GM21360 (cell line): ENCODE results near the gene RGS6.

ENCODE experiments used
- ATAC-seq: cut with Tn5 transposase; IDR thresholded peaks from one replicate; pipeline ENCODE4 v1.9.1; 2021; ENCODE audit warnings: mild to moderate bottlenecking, moderate library complexity; ENCODE audit not compliant: unreplicated experiment

RGS6 gene

DNA sequence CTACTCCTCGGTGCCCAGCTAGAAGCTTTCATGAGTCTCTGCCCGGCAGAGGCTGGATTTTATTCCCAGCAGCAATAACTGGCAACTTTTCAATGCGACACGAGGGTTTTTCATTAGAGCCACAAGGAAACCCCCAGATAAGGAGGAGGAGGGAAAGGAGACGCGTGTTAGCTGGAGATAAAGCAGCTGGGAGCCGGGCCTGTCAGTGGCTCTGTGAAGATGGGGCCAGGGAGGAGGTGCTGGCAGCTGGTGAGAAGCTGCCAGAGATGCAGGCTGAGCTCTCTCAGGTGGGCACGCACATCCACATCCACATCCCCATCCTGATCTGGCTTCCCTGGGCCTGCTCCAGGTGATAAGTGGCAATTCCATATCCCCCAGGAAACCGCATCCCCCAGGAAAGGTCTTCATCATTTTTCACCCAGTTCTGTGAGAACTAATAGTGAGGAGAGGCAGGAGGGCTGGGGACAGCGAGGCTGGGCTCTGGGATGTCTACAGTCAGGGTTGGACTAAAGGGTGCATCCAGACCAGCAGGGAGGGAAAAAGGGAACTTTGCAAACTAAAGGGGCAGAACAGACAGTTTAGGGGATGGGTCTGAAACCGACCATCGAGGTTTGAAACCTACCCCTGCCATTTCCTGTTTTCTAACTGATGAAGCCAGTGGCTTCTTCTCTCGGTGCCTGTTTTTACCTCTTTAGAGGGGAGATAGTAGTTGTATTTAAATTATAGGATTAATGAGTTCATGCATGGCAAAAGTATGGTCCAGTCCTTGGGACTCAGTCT is 548.4 kb downstream of the RGS6 start:
- no peak for ATAC-seq

DNA sequence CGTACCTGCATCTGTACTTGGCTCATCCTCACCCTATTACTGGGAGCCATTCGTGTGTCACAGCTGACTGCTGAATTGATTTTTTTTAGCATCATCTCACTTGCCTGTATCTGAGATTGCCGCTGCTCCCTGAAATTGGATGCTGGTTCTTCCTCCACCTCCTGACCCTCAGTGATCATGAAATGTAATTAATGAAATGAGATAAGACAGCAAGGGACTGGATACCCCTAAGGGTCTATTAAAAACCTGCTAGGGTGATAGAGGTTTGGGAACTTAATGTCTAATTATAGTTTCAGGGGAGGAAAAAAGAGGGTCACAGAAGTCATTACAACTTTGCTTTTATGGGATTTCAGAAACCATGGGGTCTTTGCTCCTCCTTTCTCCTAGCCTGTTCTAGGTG is 551.1 kb downstream of the RGS6 start:
- no peak for ATAC-seq

DNA sequence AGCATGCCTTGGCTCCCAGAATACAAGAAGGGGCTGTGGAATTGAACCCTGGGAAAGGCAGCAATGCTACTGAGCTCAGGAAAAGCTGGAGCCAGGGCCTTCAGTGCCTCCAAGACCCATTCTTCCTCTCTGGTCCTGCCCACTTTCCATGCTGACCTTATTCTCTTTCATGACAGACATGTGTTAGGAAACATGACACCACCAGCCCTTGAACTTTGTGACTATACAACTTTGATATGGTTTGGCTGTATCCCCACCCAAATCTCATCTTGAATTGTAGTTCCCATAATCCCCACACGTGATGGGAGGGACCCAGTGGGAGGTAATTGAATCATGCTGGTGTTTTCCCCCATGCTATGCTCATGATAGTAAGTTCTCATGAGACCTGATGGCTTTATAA is 553.5 kb downstream of the RGS6 start:
- ATAC-seq: no peak

DNA sequence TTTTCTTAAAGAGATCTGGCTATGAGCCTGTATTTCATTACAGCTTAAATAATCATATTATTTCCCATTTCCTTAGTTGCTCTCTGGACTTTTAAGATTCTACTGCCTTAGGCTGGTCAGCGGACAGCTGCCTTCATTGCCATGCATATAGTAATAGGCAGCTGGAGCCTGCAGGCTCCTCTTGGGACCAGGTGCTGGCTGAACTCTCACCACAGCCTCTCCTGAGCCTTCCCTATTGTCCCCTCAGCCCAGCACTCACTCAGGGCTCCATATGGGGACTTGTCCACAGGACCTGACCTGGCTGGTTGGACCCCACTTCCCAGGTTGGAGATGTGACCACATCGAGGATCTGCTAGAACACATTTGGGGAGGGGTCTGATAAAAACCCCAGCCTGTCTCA is 556.3 kb downstream of the RGS6 start:
- no peak for ATAC-seq

DNA sequence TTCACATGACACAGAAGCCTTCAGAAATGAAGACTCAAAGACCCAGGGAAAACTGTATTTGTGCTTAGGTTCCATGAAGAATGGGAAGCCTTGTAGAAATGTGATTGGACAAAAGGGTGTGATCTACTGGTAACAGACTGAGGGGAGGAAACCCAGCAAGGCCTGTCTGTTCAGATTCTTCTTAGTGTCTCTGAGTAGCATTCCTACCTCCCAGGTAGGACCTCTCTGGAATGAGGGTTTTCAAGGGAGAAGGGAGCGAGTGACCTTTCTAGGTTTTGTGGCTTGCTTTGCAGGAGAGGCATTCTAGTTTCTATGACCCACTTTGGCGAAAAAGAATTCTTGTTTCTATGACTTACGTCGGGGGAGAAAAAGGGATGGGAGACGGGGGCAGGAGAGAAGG is 560.0 kb downstream of the RGS6 start:
- ATAC-seq: no peak

DNA sequence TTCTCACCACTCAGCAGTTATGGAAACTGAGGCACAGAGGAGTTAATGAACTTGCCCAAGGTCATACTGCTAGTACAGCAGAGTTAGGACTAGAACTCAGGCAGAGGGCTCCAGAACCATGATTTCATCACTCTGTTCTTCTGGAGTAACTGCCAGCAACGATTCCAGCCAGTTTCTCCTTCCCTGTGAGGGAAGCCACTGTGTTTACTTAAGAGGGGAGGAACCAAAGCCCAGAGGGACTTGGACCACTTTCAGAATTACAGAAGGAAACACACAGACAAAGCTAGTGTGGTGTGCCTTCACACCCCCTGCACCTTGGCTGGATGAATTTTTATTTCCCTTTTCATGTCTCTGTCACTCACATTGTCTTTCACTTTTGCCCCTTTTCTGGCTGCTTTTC is 563.4 kb downstream of the RGS6 start:
- ATAC-seq: no peak

DNA sequence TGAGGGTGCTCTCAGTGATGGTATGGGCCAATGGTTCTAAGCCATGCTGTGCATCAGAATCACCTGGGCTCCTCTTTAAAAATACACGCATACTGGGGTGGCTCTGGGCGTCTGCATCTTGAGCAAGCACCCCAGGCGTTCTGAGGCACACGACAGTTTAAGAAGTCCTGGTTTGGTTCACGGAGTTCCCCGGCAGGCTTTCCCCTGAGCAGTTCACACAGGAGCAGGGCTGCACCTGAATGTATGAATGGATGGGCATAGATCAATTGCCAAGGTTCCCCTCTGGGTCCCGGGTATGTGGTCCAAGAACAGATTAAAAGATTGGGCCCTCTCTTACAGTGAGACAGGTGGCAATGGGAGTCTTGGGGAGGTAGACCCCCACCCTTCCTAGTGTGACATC is 566.4 kb downstream of the RGS6 start:
- ATAC-seq: no peak

DNA sequence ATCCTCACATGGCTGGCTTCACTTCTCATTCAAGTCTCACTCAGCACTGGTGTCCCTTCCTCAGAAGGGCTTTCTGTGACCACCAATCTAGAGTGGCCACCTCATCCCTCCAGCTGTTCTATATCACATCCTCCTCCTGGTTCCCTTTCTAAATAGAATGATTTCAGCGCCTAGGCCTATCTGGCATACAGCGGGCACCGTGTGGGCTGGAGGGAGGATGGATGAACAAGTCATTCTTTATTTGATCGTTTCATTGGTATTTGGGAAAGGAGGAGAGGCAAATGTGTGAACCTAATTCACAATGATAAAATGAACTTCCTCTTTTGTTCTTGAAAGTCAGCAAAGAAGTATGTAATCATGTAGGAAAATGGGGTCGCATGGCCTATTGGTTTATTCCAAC is 567.5 kb downstream of the RGS6 start:
- ATAC-seq: no peak

DNA sequence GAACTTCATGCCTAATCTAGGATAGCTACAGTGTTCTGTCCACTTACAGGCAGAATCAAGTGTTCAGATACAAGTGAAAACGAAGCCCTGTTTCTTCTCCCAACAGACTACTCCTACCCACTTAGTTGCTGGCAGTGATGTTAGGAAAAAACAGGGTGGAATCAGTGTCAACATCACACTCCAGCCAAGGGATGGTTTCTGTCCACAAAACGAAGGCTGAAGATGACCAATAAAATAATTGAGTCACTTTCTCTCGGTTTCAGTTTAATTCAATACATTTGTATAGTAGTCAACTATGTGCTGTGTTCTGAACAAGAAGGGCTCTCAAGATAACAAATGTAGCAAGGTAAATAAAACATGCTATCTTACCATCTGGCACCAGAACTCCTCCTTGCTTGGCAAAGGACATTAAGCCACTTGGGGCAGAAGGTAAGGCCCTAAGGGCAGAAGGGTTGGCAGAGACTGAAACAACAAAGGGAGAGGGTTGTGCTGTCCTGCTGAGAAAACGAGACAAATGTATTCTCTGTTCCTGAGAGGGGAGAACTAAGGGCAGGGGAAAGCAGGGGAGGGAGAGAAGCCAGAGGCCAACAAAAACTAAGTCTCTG is 568.1 kb downstream of the RGS6 start:
- ATAC-seq: no peak

DNA sequence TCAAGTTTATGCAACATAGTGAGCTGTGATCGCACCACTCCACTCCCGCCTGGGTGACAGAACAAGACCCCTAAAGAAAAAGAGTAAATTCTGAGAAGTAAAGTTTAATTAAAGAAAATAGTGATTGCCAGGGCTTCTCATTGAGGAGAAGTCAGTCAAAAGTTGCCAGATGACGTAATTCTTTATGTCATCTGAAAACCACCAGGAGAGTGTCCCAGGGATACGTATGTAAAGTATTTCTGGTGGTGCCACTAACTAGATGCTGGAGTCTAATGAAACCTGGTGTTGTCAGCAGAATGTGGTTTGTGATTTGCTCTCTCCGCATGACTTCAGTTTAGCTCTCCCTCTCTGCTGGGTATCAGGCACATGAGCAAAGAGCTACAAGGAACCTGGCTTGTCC is 569.2 kb downstream of the RGS6 start:
- ATAC-seq: no peak

DNA sequence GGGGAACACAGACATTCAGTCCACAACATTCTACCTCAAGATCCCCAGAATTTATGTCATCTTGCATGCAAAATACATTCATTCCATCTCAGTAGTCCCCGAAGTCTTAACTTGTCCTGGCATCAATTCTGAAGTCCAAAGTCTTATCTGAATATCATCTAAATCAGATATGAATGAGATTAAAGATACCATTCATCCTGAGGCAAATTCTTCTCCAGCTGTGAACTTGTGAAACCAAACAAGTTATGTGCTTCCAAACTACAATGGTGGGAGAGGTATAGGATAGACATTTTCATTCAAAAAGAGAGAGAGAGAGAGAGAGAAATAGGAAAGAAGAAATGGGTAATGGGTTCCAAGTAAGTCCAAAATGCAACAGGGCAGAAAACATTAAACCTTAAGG is 571.0 kb downstream of the RGS6 start:
- no peak for ATAC-seq

DNA sequence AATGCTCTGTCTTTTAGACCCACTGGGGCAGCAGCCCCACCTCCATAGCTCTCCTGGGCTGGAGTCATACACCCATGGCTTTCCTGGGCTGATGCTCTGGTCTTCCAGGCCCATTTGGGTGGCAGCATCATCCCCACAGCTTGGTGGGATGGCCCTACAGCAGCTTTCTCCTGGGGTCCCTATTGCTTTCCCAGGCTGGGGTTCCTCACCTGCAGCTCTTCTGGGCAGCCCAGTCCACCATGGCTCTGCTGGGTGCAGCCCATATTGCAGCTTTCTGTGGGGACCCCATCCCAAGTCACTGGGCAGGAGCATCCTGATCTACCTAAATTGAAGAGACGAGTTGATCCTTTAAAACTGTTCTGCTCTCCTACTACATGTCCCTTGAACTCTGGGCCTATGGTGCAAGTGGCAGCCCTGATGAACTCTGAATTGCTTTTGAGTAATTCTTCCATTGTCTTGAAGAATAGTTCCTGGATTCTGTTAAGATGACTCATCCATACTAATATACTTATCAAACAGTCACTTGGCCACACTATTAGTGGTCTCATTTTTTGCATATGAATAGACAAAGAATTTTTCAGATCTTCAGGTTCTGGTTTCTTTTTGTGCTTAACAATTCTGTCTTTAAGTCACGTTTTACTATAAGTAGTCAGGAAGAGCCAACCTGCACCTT is 571.6 kb downstream of the RGS6 start:
- no peak for ATAC-seq

DNA sequence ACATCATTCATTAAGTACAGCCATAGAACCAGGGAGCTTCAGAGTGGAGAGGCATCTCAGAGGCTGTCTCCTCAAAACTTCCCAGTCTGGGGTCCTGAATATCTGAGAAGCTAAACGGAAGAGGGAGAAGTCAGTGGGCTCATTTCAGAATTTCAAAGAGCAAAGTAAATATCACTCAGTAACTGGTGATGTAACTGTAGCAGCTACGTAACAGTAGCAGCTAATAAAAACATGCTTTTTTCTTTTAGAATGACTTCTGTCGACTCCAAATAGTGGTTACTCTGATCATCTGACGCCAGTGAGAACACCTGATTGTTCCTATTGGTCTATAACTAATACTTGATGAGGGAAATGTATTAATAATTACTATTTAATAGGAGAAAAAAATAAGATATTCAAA is 578.3 kb downstream of the RGS6 start:
- ATAC-seq: no peak

DNA sequence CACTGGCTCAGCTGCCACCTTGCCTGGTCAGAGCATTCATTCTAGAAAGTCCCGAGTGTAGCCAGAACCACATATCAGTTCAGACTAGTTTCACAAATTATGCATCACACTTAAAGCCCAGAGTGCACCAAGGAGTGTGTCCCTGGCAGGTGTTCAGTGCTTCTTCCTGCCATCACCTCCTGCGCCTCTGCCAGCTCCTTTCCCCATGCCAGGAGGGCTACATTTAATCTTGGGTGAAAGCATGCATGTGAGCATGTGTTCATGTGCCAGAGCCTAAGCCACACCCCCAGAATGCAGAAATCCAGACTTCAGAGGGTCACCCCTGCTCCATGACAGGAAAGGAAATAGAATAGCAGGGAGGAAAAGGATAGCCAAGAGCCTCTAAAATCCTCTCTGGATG is 580.1 kb downstream of the RGS6 start:
- ATAC-seq: no peak

DNA sequence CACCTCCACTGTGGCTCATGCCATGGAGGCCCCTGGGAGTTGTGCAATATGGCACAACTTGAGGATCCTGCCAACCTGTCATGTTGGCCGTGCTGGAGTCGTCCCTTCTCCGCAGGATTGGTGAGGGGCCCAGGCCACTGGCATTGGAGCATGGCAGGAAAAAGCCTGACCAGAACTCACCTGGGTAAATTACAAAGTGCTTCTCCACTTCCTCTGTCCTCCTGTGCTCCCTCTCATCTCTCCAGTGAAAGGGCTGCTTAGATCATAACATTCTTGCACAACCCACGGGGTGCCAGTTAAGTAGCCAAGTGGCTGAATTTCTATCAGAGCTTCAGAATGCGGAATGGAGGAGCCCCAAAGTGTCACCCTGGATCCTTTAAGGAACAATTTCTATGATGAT is 580.7 kb downstream of the RGS6 start:
- no peak for ATAC-seq

DNA sequence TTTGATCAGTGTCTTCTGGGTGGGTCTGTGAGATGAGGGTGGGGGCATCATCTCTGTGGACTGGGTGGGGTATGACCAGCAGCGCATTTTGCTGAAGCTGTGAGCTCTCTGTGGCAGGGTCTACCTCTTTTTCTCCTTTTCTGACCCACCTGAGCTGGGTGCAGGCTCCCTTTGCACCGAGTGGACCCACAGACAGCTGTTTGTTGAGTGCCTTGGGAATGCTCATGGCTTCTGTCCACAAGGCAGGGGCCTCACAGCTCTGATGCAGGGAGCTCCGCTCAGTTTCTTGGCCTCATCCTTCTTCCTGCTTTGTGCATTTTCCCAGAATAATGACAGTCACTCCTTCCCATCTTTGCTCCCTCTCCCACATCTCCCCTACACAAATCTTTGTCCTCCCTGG is 581.1 kb downstream of the RGS6 start:
- no peak for ATAC-seq

DNA sequence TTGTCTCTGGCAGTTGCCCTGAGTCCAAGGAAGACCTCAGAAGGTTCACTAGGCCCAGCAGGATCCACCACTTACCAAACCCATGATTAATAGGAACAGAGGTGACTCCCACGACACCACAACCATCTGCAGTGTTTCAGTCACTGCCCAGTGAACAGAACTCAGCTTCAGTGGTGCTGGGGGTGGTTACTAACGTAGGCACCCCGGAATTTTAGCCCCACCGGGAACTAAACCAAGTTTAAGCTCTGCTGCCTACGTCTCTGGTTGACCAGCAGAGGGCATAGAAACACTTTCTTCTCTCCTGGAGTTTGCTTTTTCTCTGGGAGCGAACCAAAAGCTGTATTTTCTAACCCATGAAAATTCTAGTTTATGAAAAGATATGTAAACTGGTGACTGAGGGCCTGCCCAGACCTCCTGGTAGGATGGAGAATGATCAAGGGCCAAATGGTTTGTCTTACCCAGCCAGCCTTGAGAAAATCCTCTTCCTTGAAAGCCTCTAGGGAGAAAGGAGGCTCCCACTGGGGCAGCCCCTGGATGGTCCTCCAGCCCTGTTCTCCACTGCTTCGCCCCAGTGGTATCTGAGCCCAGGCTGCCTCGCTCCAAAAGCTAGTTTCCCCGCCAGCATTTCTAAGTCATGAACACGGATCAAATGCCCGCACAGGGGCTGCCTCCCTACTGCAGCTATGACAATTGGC is 581.9 kb downstream of the RGS6 start:
- no peak for ATAC-seq

DNA sequence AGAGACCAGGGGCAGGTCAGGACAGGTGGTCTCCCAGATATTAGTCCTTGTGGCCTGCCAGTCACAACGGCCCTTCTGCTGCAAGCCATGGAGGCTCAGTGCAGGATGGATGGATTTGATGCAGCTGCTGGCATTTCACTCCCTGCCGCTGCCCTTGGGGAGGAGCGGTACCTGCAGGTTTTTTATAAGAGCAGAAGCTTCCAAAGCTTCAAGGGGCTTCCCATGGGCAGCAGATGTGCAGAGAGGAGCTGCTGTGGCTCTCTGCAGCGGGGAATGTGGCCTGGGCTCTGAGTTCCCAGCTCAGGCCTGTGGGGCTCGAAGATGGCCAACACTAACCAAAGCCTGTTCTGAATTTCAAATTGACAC is 582.4 kb downstream of the RGS6 start:
- no peak for ATAC-seq

DNA sequence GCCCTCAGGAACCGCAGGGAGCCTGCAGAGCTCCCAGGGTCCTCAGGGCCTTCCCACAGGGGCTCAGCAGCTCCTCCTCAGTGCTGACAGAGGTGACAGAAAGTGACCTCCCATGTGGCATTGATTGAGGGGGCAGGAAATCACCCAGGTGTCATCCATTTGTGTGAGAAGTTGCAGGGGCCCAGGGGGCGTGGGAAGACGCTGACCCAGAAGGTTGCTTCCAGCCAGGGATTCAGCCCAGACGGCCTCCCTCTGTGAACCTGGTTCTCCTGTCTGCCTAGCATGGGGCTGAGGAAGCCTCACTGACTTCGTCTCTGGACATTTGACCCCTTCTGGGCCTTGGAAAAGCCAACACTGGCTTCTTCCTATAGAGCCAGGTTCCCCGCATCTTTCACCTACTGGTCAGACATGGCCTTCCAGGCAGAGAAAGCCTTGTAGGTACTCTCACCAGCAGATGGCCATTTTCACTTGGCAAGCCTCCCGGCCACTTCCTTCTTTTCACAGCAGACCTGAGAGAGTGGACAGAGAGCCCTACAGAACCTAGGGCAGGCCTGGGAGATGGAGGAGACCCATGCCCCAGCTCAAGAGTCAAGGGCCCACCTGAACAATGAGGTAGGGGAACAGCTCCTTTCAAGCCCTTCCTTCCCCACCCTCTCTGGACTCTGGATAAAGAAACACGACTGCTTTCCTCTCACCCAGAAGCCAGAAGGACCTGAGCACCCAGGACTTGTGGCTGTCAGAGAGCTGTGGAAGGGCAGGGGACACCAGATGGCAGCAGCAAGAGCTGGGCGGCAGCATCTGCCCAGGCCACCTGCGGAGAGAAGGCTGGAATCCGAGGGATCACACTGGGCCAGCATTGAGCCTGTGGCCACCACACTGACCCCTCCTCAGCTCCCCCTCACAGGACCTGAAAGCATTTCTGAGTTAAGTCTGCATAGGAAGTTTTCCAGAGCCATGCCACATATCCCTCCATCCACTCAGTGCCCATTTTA is 583.8 kb downstream of the RGS6 start:
- no peak for ATAC-seq

DNA sequence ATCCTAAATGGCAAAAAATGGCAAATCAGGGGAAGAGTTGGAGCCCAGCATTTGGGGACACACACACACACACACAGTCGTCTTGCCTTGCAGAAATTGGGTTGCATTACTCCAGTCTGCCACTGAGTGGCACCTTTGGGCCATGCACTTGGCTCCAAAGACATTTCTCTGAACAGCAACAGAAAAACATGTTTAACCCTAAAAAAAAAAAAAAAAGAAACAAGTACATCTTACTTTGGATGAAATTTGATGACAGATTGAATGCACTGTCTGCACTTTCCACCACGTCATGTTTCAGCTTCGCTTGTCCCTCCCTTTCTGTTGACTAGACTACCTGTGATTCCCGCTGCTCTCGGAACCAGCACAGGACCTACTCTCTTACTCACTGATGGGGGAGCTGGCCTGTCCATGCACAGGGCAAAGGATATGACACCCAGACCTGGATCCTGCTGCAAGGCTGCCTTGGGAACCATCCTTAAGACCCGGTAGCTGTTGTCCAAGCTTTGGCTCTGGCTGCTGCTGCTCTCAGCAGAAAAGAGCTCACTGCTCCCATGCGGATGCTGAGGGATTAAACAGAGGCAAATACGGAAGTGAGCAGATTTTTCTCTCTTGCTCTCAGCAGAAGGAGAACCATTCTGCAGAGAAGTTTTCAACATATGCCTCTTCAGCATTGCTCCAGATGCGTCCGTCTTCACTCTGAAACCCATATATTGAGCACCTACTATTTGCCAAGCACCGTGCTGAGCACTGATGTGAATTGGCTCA is 584.9 kb downstream of the RGS6 start:
- ATAC-seq: no peak
